Uterus (tissue), 2 donors: Measurements from ENCODE around the gene CFAP77.

Experiments
- POLR2A ChIP-seq, 2 donors: fragments of 450-650 bp; IDR thresholded peaks; one replicate each; pipeline ENCODE4 v1.6.1; 2016; ENCODE audit warnings: antibody characterized with exemption in 2 of 2, mild to moderate bottlenecking in 1 of 2, moderate library complexity in 1 of 2
- TF ChIP-seq, protein P1 (sequence below), 4 experiments: fragments of 200-600 bp in 2 of 4; fragments of 450-650 bp in 2 of 4; sonication (generic) in 2 of 4; IDR thresholded peaks; one replicate each; pipeline ENCODE4 v1.5.1; 2016 to 2019; ENCODE audit warnings: antibody characterized with exemption in 4 of 4, mild to moderate bottlenecking in 2 of 4, moderate library complexity in 1 of 4

DNA sequence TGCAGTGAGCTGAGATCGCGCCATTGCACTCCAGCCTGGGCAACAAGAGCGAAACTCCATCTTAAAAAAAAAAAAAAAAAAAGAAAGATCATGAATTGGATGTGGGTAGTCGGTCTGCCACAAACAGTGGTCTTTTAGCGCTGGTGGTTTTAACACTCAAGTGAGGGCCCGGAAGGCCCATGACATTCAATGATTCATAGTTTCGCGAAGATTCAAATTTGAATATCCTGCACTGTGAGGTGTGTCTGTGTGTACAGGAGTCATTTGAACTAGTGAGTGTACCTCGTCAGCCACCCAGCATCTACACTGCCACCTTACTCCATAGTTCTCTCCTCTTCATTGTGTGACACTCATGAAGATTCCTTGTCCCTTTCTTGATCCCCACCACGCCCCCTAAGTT lies 41.3 kb downstream of the CFAP77 start:
- TF ChIP-seq, protein P1, sequence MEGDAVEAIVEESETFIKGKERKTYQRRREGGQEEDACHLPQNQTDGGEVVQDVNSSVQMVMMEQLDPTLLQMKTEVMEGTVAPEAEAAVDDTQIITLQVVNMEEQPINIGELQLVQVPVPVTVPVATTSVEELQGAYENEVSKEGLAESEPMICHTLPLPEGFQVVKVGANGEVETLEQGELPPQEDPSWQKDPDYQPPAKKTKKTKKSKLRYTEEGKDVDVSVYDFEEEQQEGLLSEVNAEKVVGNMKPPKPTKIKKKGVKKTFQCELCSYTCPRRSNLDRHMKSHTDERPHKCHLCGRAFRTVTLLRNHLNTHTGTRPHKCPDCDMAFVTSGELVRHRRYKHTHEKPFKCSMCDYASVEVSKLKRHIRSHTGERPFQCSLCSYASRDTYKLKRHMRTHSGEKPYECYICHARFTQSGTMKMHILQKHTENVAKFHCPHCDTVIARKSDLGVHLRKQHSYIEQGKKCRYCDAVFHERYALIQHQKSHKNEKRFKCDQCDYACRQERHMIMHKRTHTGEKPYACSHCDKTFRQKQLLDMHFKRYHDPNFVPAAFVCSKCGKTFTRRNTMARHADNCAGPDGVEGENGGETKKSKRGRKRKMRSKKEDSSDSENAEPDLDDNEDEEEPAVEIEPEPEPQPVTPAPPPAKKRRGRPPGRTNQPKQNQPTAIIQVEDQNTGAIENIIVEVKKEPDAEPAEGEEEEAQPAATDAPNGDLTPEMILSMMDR (IDR thresholded peaks at IDR 0.05): no peak
- TF ChIP-seq POLR2A (IDR thresholded peaks at IDR 0.05): no peak
